GM12872 (cell line): ENCODE data around the gene PAXIP1.

Source experiments
- CTCF ChIP-seq: IDR thresholded peaks from 3 replicates; pipeline ENCODE4 v1.5.1; 2011; ENCODE audit warnings: low read depth, mild to moderate bottlenecking, low read length, moderate library complexity; ENCODE audit not compliant: insufficient read depth

The PAXIP1 gene

DNA sequence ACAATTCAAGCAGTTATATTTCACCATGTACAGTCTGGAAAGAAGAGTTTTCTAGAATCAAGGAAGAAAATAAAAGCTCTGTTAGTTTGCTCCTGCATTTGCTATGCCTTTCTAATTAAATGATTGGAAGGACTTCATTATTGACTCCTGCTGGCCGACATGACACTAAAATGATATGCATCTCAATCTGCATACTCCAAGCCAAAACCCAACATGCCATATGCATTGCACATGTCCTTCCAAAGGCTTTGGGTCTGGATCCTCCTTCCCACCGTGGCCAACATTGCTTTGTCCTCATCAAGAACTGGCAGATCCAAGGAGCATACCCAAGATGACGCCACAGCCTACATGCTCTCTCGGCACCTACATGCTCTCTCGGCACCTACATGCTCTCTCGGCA is 46.5 kb downstream of the PAXIP1 start:
- no peak for TF ChIP-seq CTCF

DNA sequence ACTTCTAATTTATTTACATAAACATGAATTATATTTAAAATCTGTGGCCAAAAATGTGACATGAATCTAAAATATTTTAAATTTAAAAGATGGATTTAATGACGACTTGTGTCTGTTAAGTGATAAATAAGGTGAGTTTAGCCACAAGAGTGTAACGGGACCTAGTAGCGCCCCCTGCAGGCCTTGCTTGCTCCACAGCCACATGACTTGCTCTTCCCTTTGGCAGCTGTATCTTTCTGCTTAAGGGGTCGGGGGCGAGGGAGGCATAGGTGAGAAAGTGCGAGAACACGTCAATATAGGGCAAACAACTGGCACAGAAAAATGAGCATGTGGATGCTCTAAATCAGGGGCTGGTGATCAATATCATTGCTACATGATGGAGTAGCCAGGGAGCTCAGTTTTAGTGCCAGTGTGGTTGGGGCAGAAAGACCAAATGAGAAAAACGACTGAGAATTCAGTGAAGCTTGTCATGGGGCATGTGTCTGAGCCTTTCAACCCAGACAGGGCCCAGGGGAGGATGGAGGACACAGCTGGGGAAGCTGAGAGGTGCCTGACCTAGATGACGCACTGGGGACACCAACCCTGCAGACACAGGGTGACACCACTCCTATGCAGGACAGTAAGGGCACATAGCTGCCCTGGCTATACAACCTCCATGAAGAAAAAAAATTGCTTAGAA is 49.8 kb downstream of the PAXIP1 start:
- TF ChIP-seq CTCF: peak; percentile 75

DNA sequence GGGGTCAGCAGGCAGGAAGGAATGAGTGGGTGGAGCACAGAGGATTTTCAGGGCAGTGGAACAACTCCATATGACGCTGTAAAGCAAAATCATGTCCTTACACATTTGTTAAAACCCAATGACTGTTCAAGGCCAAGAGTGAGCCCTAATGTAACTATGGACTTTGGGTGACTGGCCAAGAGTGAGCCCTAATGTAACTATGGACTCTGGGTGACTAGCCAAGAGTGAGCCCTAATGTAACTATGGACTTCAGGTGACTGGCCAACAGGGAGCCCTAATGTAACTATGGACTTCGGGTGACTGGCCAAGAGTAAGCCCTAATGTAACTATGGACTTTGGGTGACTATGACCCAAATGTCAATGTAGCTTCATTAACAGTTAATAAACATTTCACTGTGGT is 52.0 kb downstream of the PAXIP1 start:
- TF ChIP-seq CTCF: no peak

DNA sequence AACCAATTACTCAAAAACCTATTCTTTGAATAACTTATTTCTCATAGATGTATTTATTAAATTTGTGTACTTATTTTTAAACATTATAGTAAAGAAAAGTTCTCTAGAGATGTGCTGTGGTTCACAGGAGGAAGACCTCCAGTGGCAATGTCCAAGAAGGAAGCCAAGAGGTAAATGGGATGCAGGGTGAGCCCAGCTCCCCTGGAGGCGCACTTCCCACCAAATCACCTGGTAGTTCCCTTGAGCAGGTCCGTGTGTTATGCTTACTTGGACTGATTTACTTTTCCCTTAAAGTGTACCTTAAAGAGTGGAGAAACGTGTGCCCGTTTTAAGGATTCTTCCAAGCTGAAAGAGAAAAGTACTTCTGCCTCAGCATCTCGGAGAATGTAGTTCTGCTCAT is 55.3 kb downstream of the PAXIP1 start:
- TF ChIP-seq CTCF: no peak

- no peak for TF ChIP-seq CTCF
Measured at GRCh38 chr7:154946166-154946565, 56.8 kb downstream of the PAXIP1 start.

DNA sequence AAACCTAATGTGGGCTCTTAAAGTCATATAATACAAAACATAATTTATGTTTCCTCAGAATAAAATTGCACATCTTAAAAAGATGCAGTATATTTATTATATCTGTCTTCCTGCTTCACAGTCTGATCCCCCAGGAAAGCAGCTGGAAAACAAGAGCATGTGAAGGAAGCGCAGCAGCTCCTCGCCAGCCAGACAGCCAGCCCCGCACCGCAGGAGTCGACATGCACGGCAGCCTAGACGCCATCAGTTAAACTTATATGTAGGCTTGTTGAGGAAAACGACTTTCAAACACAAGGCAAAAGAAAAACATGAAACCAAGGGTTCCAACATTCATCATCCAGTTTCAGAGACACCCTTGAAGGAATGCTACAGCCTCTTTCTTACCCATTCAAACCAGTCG is 59.0 kb downstream of the PAXIP1 start:
- TF ChIP-seq CTCF: no peak

- TF ChIP-seq CTCF: no peak
Measured at GRCh38 chr7:154942691-154943090, 60.2 kb downstream of the PAXIP1 start.
